Osteocyte (in vitro differentiated cells): ENCODE measurements around the gene DDHD1. TPM values are rescaled to one million over a fixed set of nuclear protein-coding genes. Genes with fewer than 3 reads are reported as not detected.
"Not testable (repeated sequence)": the region's sequence is repeated elsewhere in the genome, so short reads cannot be mapped to it uniquely, and the experiment has no call there.

Experiments used
- DNase-seq: peaks from one replicate; pipeline ENCODE4 v3.0.0; 2021; ENCODE audit warnings: mixed read lengths; ENCODE audit not compliant: unreplicated experiment; ENCODE audit errors: extremely low spot score
- H3K27ac Mint-ChIP-seq: one replicate; pipeline ENCODE4 v1.8.0; 2021; ENCODE audit warnings: mild to moderate bottlenecking, mixed read lengths; ENCODE audit not compliant: unreplicated experiment
- H3K27me3 Mint-ChIP-seq: one replicate; pipeline ENCODE4 v1.8.0; 2021; ENCODE audit warnings: mixed read lengths; ENCODE audit not compliant: unreplicated experiment
- H3K36me3 Mint-ChIP-seq: one replicate; pipeline ENCODE4 v1.8.0; 2021; ENCODE audit warnings: mixed read lengths; ENCODE audit not compliant: unreplicated experiment
- H3K4me1 Mint-ChIP-seq: one replicate; pipeline ENCODE4 v1.8.0; 2021; ENCODE audit warnings: mixed read lengths; ENCODE audit not compliant: unreplicated experiment
- H3K4me3 Mint-ChIP-seq: one replicate; pipeline ENCODE4 v1.8.0; 2021; ENCODE audit warnings: mild to moderate bottlenecking, moderate library complexity, mixed read lengths; ENCODE audit not compliant: unreplicated experiment
- H3K9me3 Mint-ChIP-seq: one replicate; pipeline ENCODE4 v1.8.0; 2021; ENCODE audit warnings: mixed read lengths; ENCODE audit not compliant: unreplicated experiment
- CTCF ChIP-seq: fragments of 200-600 bp; sonication (generic); IDR thresholded peaks from 2 replicates; pipeline ENCODE4 v1.5.0; 2021; ENCODE audit warnings: antibody characterized with exemption, mild to moderate bottlenecking, moderate library complexity
- total RNA-seq: library from RNA; stranded (reverse); gene quantifications from 2 replicates; pipeline ENCODE4 v1.2.1, GENCODE V29; 2021

The DDHD1 gene
- total RNA-seq, 1 donor from 2014 or later, result 21.1 TPM

- no peak overlapping the region for H3K27ac Mint-ChIP-seq
- DNase-seq, result no peak
- no peak overlapping the region for H3K4me3 Mint-ChIP-seq
- H3K36me3 Mint-ChIP-seq, result peaks cover 20% of the 10 kb centered on the region
- TF ChIP-seq CTCF, result no peak
- H3K9me3 Mint-ChIP-seq, result no peaks in the 10 kb centered on the region
- H3K4me1 Mint-ChIP-seq, result peaks cover 2% of the 10 kb centered on the region
- H3K27me3 Mint-ChIP-seq, result no peaks in the 10 kb centered on the region
Measured at GRCh38 chr14:53103636-53104340, 49.3 kb downstream of the DDHD1 start.

GRCh38 chr14:53093206-53093605 lies 59.9 kb downstream of the DDHD1 start:
- H3K27ac Mint-ChIP-seq, result no peak overlapping the region
- TF ChIP-seq CTCF, result no peak
- no peak for DNase-seq
- H3K27me3 Mint-ChIP-seq, result no peaks in the 10 kb centered on the region
- H3K9me3 Mint-ChIP-seq, result peaks cover 4% of the 10 kb centered on the region
- no peaks in the 10 kb centered on the region for H3K4me1 Mint-ChIP-seq
- H3K4me3 Mint-ChIP-seq, result no peak overlapping the region
- H3K36me3 Mint-ChIP-seq, result peaks cover 35% of the 10 kb centered on the region

GRCh38 chr14:53090853-53091252 lies 62.3 kb downstream of the DDHD1 start:
- H3K9me3 Mint-ChIP-seq, result peaks cover 4% of the 10 kb centered on the region
- H3K36me3 Mint-ChIP-seq, result peaks cover 45% of the 10 kb centered on the region
- no peak overlapping the region for H3K4me3 Mint-ChIP-seq
- H3K27me3 Mint-ChIP-seq, result no peaks in the 10 kb centered on the region
- no peak overlapping the region for H3K27ac Mint-ChIP-seq
- H3K4me1 Mint-ChIP-seq, result no peaks in the 10 kb centered on the region
- TF ChIP-seq CTCF, result no peak
- no peak for DNase-seq

- not testable (repeated sequence) for DNase-seq, H3K4me3 Mint-ChIP-seq, H3K27me3 Mint-ChIP-seq, H3K27ac Mint-ChIP-seq, H3K4me1 Mint-ChIP-seq
- Mint-ChIP-seq H3K9me3 (peaks cover 11% of the 10 kb centered on the region), H3K36me3 (peaks cover 49% of the 10 kb centered on the region)
Measured at GRCh38 chr14:53084954-53085353, 68.2 kb downstream of the DDHD1 start.

- Mint-ChIP-seq H3K4me1 (no peaks in the 10 kb centered on the region), H3K36me3 (peaks cover 17% of the 10 kb centered on the region), H3K9me3 (no peaks in the 10 kb centered on the region), H3K4me3 (no peak overlapping the region), H3K27me3 (no peaks in the 10 kb centered on the region), H3K27ac (no peak overlapping the region)
- DNase-seq, result no peak
- TF ChIP-seq CTCF, result no peak
Measured at GRCh38 chr14:53064475-53064874, 88.6 kb downstream of the DDHD1 start.
